CD4-positive, CD25-positive, alpha-beta regulatory T cell (primary cell): ENCODE data around the gene ZNF787. TPM values are rescaled to one million over a fixed set of nuclear protein-coding genes. Genes with fewer than 3 reads are reported as not detected.
A peak's percentile ranks its signal among the peaks of the same experiment; 100 is the strongest.

Experiments
- ATAC-seq, 2 donors: fragments of 150-1000 bp; cut with Tn5 transposase; one replicate each; pipeline ENCODE4 v1.10.0; 2021; ENCODE audit warnings: low read depth in 2 of 2, moderate number of reproducible peaks in 2 of 2, moderate library complexity in 1 of 2
- DNase-seq, 3 donors: peaks; one replicate each; pipeline versions ENCODE4 v3.0.0 to v3.0.0-alpha.2; 2012 to 2022; ENCODE audit warnings: mixed read lengths in 1 of 3
- H3K27ac ChIP-seq: one replicate; pipeline ENCODE4 v1.7.0; 2013; ENCODE audit warnings: mild to moderate bottlenecking, low read length; ENCODE audit not compliant: insufficient read depth, poor library complexity, severe bottlenecking
- H3K27me3 ChIP-seq: one replicate; pipeline ENCODE4 v1.7.0; 2013; ENCODE audit warnings: low read length; ENCODE audit not compliant: control insufficient read depth, insufficient read depth
- H3K36me3 ChIP-seq: one replicate; pipeline ENCODE4 v1.7.0; 2013; ENCODE audit warnings: mild to moderate bottlenecking, low read length, moderate library complexity; ENCODE audit not compliant: control insufficient read depth, insufficient read depth
- H3K4me1 ChIP-seq: 2 replicates; pipeline ENCODE4 v1.7.0; 2013; ENCODE audit warnings: mild to moderate bottlenecking, low read length; ENCODE audit not compliant: insufficient read depth, control insufficient read depth, poor library complexity, severe bottlenecking
- H3K4me3 ChIP-seq: one replicate; pipeline ENCODE4 v1.7.0; 2013; ENCODE audit warnings: low read depth, mild to moderate bottlenecking, low read length, moderate library complexity
- H3K9me3 ChIP-seq, 2 experiments: 1 replicate in 1 of 2; 2 replicates in 1 of 2; pipeline ENCODE4 v1.7.0; 2013; ENCODE audit warnings: low read length in 2 of 2, mild to moderate bottlenecking in 1 of 2, moderate library complexity in 1 of 2; ENCODE audit not compliant: control insufficient read depth in 2 of 2
- H3K27ac Mint-ChIP-seq, 3 donors: one replicate each; pipeline ENCODE4 v1.8.0; 2020 to 2022; ENCODE audit warnings: mild to moderate bottlenecking in 3 of 3, mixed read lengths in 3 of 3, moderate library complexity in 2 of 3
- H3K27me3 Mint-ChIP-seq: one replicate; pipeline ENCODE4 v1.8.0; 2022; ENCODE audit warnings: mild to moderate bottlenecking, mixed read lengths
- H3K36me3 Mint-ChIP-seq: one replicate; pipeline ENCODE4 v1.8.0; 2020; ENCODE audit warnings: mixed read lengths
- H3K4me1 Mint-ChIP-seq, 4 donors: one replicate each; pipeline ENCODE4 v1.8.0; 2020 to 2022; ENCODE audit warnings: mixed read lengths in 4 of 4, mild to moderate bottlenecking in 1 of 4
- H3K4me3 Mint-ChIP-seq, 4 donors: one replicate each; pipeline ENCODE4 v1.8.0; 2020 to 2022; ENCODE audit warnings: mild to moderate bottlenecking in 4 of 4, mixed read lengths in 4 of 4, moderate library complexity in 3 of 4
- H3K9me3 Mint-ChIP-seq, 7 donors: one replicate each; pipeline ENCODE4 v1.8.0; 2020 to 2022; ENCODE audit warnings: mixed read lengths in 7 of 7, mild to moderate bottlenecking in 3 of 7, moderate library complexity in 2 of 7
- polyA plus RNA-seq, 4 donors: library from polyadenylated mRNA; unstranded; fragments of 300-500 nt; fragmentation: Illumina TruSeq; gene quantifications; one replicate each; pipeline ENCODE4 v1.2.3, GENCODE V29; 2021
- total RNA-seq: library from RNA; stranded (reverse); gene quantifications from one replicate; pipeline ENCODE4 v1.2.3, GENCODE V29; 2022

The ZNF787 gene
- total RNA-seq, result 21.4 TPM
- polyA plus RNA-seq, result 1 to 10 TPM in 3 of 4 donors, under 1 TPM in 1; 0.73 to 1.8 (median 1.4) TPM

GRCh38 chr19:56121180-56122167 is at the start of gene ZNF787:
ZNF787 (minus strand) TSS chr19:56121295; CDS start chr19:56103217, 18,078 bp downstream.
- H3K4me1 ChIP-seq, result peaks cover 20% of the 10 kb centered on the region
- H3K4me1 Mint-ChIP-seq, result peaks cover 10 to 49% (median 18%) of the 10 kb centered on the region in 4 donors
- H3K27ac Mint-ChIP-seq, result peak within 1 kb of the TSS; percentile 86 to 95 (median 91)
- no peaks in the 10 kb centered on the region for H3K9me3 ChIP-seq
- no peaks in the 10 kb centered on the region for H3K36me3 ChIP-seq
- H3K36me3 Mint-ChIP-seq, result no peaks in the 10 kb centered on the region
- H3K27me3 Mint-ChIP-seq, result peaks cover 5% of the 10 kb centered on the region
- peak within 1 kb of the TSS; percentile 83 for H3K4me3 ChIP-seq
- no peaks in the 10 kb centered on the region for H3K27me3 ChIP-seq
- DNase-seq (peak; percentile 92 to 97 (median 95)), ATAC-seq (peak; percentile 88 to 89)
- peak within 1 kb of the TSS; percentile 97 for H3K27ac ChIP-seq
- H3K9me3 Mint-ChIP-seq, result no peaks in the 10 kb centered on the region
- H3K4me3 Mint-ChIP-seq, result peak within 1 kb of the TSS; percentile 86 to 99 (median 94)

DNA sequence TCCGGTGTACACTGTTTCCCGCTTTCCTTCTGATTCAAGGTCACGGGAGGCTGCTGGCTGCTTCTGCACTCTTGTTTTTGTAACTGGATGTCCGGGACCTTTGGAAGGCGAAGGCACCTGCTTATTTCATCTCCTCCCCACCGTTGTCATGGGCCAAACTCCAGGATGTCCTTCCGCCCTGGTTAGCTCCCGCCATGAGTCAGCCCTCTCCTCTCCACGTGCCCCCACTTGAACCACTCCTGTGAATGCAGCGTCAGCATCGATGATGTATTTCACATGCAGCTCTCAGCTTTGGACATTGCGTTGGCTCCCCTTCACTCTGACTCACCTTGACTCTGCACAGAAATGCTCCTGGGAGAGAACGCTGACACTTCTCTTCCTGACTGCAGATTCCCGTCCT is 49.2 kb upstream of the ZNF787 start:
- Histone ChIP-seq H3K27me3 (no peaks in the 10 kb centered on the region), H3K36me3 (no peaks in the 10 kb centered on the region), H3K27ac (no peak overlapping the region), H3K4me3 (no peak overlapping the region), H3K9me3 (no peaks in the 10 kb centered on the region), H3K4me1 (no peaks in the 10 kb centered on the region)
- Mint-ChIP-seq H3K4me1 (no peaks in the 10 kb centered on the region), H3K36me3 (peaks cover 4% of the 10 kb centered on the region), H3K9me3 (no peaks in the 10 kb centered on the region), H3K27me3 (no peaks in the 10 kb centered on the region), H3K27ac (peak overlapping the region in 1 of 3 donors; percentile 42), H3K4me3 (no peak overlapping the region)
- ATAC-seq (no peak), DNase-seq (no peak)

DNA sequence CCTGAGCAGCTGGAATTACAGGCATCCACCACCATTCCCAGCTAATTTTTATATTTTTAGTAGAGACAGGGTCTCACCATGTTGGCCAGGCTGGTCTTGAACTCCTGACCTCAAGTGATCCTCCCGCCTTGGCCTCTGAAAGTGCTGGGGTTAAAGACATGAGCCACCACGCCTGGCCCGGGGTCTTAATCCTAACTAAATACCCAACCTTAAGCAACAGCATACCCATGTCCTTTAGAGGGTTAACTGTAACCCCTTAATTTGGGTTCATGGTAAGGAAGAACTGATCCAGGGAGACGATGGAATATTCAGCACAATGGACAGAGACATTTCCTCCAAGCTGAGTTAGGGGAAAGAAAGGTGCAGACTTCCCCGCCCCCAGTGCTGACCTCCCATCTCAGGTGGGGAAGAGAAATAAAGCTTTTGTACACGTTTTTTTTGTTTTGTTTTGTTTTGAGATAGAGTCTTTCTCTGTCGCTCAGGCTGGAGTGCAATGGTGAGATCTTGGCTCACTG is 46.0 kb upstream of the ZNF787 start:
- H3K4me3 ChIP-seq, result no peak overlapping the region
- H3K36me3 ChIP-seq, result no peaks in the 10 kb centered on the region
- Mint-ChIP-seq H3K4me3 (no peak overlapping the region), H3K27ac (no peak overlapping the region), H3K9me3 (no peaks in the 10 kb centered on the region), H3K27me3 (peaks cover 4% of the 10 kb centered on the region), H3K4me1 (no peaks in the 10 kb centered on the region), H3K36me3 (peaks cover 6% of the 10 kb centered on the region)
- DNase-seq, result no peak
- no peaks in the 10 kb centered on the region for H3K4me1 ChIP-seq
- no peak for ATAC-seq
- no peak overlapping the region for H3K27ac ChIP-seq
- no peaks in the 10 kb centered on the region for H3K9me3 ChIP-seq
- H3K27me3 ChIP-seq, result no peaks in the 10 kb centered on the region

GRCh38 chr19:56163097-56163496 is 42.0 kb upstream of the ZNF787 start:
- H3K4me1 Mint-ChIP-seq, result no peaks in the 10 kb centered on the region
- no peak overlapping the region for H3K4me3 Mint-ChIP-seq
- ATAC-seq, result no peak
- Histone ChIP-seq H3K9me3 (no peaks in the 10 kb centered on the region), H3K27ac (no peak overlapping the region), H3K4me1 (no peaks in the 10 kb centered on the region), H3K36me3 (peaks cover 3% of the 10 kb centered on the region), H3K4me3 (no peak overlapping the region), H3K27me3 (no peaks in the 10 kb centered on the region)
- H3K9me3 Mint-ChIP-seq, result peaks cover 0 to 6% (median 0%) of the 10 kb centered on the region in 7 donors
- peaks cover 12% of the 10 kb centered on the region for H3K36me3 Mint-ChIP-seq
- peaks cover 4% of the 10 kb centered on the region for H3K27me3 Mint-ChIP-seq
- no peak overlapping the region for H3K27ac Mint-ChIP-seq
- DNase-seq, result no peak

DNA sequence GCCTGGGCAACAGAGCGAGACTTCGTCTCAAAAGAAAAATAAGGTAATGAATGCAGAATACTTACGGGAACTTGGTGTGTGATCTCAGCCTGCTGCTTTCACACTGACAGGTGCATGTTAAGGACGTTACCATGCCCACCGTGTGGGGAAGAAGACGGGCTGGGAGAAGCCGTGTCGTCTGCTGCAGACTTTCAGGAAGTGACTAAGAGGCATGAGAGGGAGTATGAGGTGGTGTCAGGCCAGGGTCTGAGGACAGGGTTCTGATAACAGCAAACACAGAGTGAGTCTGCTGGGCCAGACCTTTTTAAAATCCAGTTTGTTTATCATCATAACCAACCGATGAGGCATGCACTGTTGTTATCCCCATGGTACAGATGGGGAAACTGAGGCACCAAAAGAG is 41.2 kb upstream of the ZNF787 start:
- Histone ChIP-seq H3K4me3 (no peak overlapping the region), H3K27me3 (no peaks in the 10 kb centered on the region), H3K27ac (no peak overlapping the region), H3K36me3 (peaks cover 3% of the 10 kb centered on the region), H3K4me1 (no peaks in the 10 kb centered on the region), H3K9me3 (no peaks in the 10 kb centered on the region)
- no peak overlapping the region for H3K4me3 Mint-ChIP-seq
- H3K4me1 Mint-ChIP-seq, result no peaks in the 10 kb centered on the region
- no peak overlapping the region for H3K27ac Mint-ChIP-seq
- H3K9me3 Mint-ChIP-seq, result peaks cover 0 to 6% (median 0%) of the 10 kb centered on the region in 7 donors
- ATAC-seq (peak; percentile 28 to 29), DNase-seq (no peak)
- H3K27me3 Mint-ChIP-seq, result peaks cover 4% of the 10 kb centered on the region
- peaks cover 17% of the 10 kb centered on the region for H3K36me3 Mint-ChIP-seq

DNA sequence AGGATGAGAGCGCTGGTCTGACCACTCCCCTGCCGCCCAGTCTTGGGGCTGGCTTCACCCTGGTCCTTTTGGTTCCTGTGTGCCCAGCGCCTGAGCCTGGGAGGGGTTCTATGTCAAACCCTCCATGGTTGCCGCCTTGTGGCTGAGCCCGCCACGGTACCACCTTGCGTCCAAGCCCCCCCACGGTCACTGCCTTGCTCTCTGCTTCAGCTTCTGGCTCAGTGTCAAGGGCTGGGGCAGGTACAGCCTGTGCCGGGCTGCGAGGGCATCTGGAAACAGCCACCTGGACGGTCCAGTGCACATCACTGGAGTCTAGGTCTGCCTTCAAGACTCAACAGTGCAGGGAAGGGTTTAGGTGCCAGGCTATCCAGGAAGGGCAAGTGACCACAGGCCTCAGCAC is 40.4 kb upstream of the ZNF787 start:
- peak overlapping the region in 1 of 4 donors; percentile 10 for H3K4me3 Mint-ChIP-seq
- H3K4me1 Mint-ChIP-seq, result no peaks in the 10 kb centered on the region
- H3K4me3 ChIP-seq, result no peak overlapping the region
- no peaks in the 10 kb centered on the region for H3K27me3 ChIP-seq
- ATAC-seq (no peak), DNase-seq (no peak)
- no peaks in the 10 kb centered on the region for H3K9me3 ChIP-seq
- peaks cover 3% of the 10 kb centered on the region for H3K36me3 ChIP-seq
- no peak overlapping the region for H3K27ac Mint-ChIP-seq
- H3K9me3 Mint-ChIP-seq, result peaks cover 0 to 6% (median 0%) of the 10 kb centered on the region in 7 donors
- no peaks in the 10 kb centered on the region for H3K4me1 ChIP-seq
- H3K36me3 Mint-ChIP-seq, result peaks cover 17% of the 10 kb centered on the region
- peaks cover 4% of the 10 kb centered on the region for H3K27me3 Mint-ChIP-seq
- no peak overlapping the region for H3K27ac ChIP-seq

DNA sequence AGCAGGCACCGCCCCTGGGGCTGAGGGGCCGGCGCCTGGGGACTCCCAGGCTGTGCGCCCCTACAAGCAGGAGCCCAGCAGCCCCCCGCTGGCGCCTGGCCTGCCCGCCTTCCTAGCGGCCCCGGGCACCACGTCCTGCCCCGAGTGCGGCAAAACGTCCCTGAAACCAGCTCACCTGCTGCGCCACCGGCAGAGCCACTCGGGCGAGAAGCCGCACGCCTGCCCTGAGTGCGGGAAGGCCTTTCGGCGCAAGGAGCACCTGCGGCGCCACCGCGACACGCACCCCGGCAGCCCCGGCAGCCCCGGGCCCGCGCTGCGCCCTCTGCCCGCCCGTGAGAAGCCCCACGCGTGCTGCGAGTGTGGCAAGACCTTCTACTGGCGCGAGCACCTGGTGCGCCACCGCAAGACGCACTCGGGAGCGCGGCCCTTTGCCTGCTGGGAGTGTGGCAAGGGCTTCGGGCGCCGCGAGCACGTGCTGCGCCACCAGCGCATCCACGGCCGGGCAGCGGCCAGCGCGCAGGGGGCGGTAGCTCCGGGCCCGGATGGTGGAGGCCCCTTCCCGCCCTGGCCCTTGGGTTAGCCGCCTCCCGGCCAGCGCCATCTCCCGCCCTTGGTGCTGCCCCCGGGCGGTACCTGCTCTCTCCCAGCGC is 38.7 kb upstream of the ZNF787 start:
- no peak for DNase-seq

More for the DNA sequence above, 38.7 kb upstream of the ZNF787 start:
- no peak overlapping the region for H3K4me3 Mint-ChIP-seq
- Histone ChIP-seq H3K27me3 (no peaks in the 10 kb centered on the region), H3K9me3 (no peaks in the 10 kb centered on the region), H3K36me3 (peaks cover 20% of the 10 kb centered on the region), H3K27ac (no peak overlapping the region), H3K4me1 (no peaks in the 10 kb centered on the region), H3K4me3 (no peak overlapping the region)
- H3K9me3 Mint-ChIP-seq, result peaks cover 0 to 6% (median 0%) of the 10 kb centered on the region in 7 donors
- peaks cover 0 to 2% (median 0%) of the 10 kb centered on the region in 4 donors for H3K4me1 Mint-ChIP-seq
- no peak for ATAC-seq
- H3K27me3 Mint-ChIP-seq, result peaks cover 4% of the 10 kb centered on the region
- H3K27ac Mint-ChIP-seq, result no peak overlapping the region
- H3K36me3 Mint-ChIP-seq, result peaks cover 26% of the 10 kb centered on the region
